ENCODE data around the gene SLC5A3. TPM values are rescaled to one million over a fixed set of nuclear protein-coding genes. Genes with fewer than 3 reads are reported as not detected.

The SLC5A3 gene
- 10 to 100 TPM; 21.1 to 21.9 TPM for total RNA-seq

- peak within 1 kb of the TSS; percentile 95 for H3K4me3 Mint-ChIP-seq
- peaks cover 37% of the 10 kb centered on the region for H3K4me1 Mint-ChIP-seq (ENCODE audit: low read depth)
- ChIA-PET POLR2A (interaction anchor here (1.0 to 2.4 kb wide), 12 partner anchors 11 to 139 kb away, joined by 3 to 12 read pairs (median 4); no protein-coding TSS in a partner anchor), CTCF (interaction anchor here (0.8 to 6.6 kb wide), 4 partner anchors 19 to 275 kb away, joined by 3 to 57 read pairs (median 4); no protein-coding TSS in a partner anchor)
- peaks cover 33% of the 10 kb centered on the region for H3K36me3 Mint-ChIP-seq (ENCODE audit: low read depth)
- ATAC-seq = peak; percentile 69
- no peaks in the 10 kb centered on the region for H3K9me3 Mint-ChIP-seq
- peak within 1 kb of the TSS; percentile 91 for H3K27ac Mint-ChIP-seq
- TF ChIP-seq, protein P1, sequence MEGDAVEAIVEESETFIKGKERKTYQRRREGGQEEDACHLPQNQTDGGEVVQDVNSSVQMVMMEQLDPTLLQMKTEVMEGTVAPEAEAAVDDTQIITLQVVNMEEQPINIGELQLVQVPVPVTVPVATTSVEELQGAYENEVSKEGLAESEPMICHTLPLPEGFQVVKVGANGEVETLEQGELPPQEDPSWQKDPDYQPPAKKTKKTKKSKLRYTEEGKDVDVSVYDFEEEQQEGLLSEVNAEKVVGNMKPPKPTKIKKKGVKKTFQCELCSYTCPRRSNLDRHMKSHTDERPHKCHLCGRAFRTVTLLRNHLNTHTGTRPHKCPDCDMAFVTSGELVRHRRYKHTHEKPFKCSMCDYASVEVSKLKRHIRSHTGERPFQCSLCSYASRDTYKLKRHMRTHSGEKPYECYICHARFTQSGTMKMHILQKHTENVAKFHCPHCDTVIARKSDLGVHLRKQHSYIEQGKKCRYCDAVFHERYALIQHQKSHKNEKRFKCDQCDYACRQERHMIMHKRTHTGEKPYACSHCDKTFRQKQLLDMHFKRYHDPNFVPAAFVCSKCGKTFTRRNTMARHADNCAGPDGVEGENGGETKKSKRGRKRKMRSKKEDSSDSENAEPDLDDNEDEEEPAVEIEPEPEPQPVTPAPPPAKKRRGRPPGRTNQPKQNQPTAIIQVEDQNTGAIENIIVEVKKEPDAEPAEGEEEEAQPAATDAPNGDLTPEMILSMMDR (IDR thresholded peaks at IDR 0.05) = no peak
- peak; percentile 74 for DNase-seq
- H3K27me3 Mint-ChIP-seq = no peaks in the 10 kb centered on the region
- intact Hi-C loops (cut with micrococcal nuclease) = no loop called here
These were observed at the start of gene SLC5A3, which contains the start of gene MRPS6 for GRCh38 chr21:34073032-34073748. SLC5A3 (plus strand) TSS chr21:34073578; CDS start chr21:34095199, 21,621 bp downstream. MRPS6 (plus strand) TSS chr21:34073578; CDS start chr21:34073701, 123 bp downstream.

DNA sequence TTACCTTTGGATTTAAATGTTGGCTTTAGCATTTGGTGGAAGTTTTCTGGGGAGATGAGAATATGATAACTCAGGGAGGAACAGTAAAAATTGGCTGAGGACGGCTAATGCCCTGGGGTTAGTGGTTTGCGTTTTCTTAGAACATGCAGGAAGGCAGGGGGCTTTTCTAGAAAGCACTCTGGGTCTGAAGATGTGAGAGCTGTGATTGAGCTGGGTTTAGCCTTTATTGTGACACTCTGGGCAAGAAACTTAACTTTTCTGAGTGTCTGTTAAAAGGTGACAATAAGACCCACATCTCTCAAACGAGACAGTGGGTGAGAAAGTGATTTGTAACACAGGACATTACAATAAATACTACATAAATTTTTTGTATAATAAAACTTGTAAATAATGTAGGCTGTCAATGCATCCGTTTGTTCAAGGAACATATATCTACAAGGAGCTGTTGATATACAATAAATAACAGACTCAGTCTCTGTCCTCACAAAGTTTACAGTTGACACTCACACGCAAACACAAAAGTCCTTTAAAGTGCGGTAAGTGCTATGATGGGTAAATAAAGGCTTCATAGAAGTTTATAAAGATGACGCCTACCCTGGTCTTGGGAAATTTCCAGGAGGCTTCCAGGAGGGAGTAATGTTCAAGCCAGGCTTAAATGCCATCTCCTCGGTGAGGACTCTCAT is 49.5 kb upstream of the SLC5A3 start:
- POLR2A ChIA-PET = interaction anchor here (0.8 to 2.1 kb wide), 5 partner anchors 9 to 91 kb away, joined by 3 to 8 read pairs (median 3); partner anchors contain the start of genes MRPS6 and SLC5A3
- CTCF ChIA-PET = interaction anchor here (1.3 kb wide), 1 partner anchor 99 kb away, joined by 4 read pairs; no protein-coding TSS in a partner anchor
- no peaks in the 10 kb centered on the region for H3K27me3 Mint-ChIP-seq
- TF ChIP-seq, protein P1 (IDR thresholded peaks at IDR 0.05) = no peak
- no peak overlapping the region for H3K27ac Mint-ChIP-seq
- peaks cover 13% of the 10 kb centered on the region for H3K4me1 Mint-ChIP-seq (ENCODE audit: low read depth)
- peak; percentile 16 for DNase-seq
- H3K4me3 Mint-ChIP-seq = no peak overlapping the region
- ATAC-seq = peak; percentile 37
- H3K9me3 Mint-ChIP-seq = peaks cover 7% of the 10 kb centered on the region
- intact Hi-C loops (cut with micrococcal nuclease) = loop anchor here (5.0 kb wide), 2 partner anchors 47 to 77 kb away; no protein-coding TSS in a partner anchor
- no peaks in the 10 kb centered on the region for H3K36me3 Mint-ChIP-seq (ENCODE audit: low read depth)

DNA sequence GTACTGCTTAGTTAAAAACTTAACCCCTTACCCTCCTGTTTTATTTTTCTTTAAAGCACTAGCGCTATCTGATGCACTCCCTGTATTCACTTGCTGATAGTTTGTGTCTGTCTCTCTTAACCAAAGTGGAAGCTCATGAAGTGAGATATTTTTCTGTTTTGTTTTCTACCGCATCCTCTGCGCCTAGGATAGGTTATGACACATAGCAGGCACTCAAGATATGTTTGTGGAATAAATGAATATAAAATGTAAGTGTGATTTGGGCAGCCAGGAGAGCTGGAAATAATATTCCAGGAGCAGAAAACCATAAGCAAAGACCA is 49.0 kb upstream of the SLC5A3 start:
- ChIA-PET CTCF (interaction anchor here (1.3 kb wide), 1 partner anchor 100 kb away, joined by 4 read pairs; no protein-coding TSS in a partner anchor), POLR2A (interaction anchor here (0.8 to 2.1 kb wide), 4 partner anchors 34 to 91 kb away, joined by 3 to 8 read pairs (median 6); partner anchors contain the start of genes MRPS6 and SLC5A3)
- no peak overlapping the region for H3K4me3 Mint-ChIP-seq
- no peak for DNase-seq
- H3K9me3 Mint-ChIP-seq = peaks cover 7% of the 10 kb centered on the region
- TF ChIP-seq, protein P1 (IDR thresholded peaks at IDR 0.05) = no peak
- no peaks in the 10 kb centered on the region for H3K27me3 Mint-ChIP-seq
- intact Hi-C loops (cut with micrococcal nuclease) = loop anchor here (5.0 kb wide), 2 partner anchors 47 to 77 kb away; no protein-coding TSS in a partner anchor
- H3K27ac Mint-ChIP-seq = no peak overlapping the region
- peaks cover 15% of the 10 kb centered on the region for H3K4me1 Mint-ChIP-seq (ENCODE audit: low read depth)
- no peaks in the 10 kb centered on the region for H3K36me3 Mint-ChIP-seq (ENCODE audit: low read depth)
- no peak for ATAC-seq

DNA sequence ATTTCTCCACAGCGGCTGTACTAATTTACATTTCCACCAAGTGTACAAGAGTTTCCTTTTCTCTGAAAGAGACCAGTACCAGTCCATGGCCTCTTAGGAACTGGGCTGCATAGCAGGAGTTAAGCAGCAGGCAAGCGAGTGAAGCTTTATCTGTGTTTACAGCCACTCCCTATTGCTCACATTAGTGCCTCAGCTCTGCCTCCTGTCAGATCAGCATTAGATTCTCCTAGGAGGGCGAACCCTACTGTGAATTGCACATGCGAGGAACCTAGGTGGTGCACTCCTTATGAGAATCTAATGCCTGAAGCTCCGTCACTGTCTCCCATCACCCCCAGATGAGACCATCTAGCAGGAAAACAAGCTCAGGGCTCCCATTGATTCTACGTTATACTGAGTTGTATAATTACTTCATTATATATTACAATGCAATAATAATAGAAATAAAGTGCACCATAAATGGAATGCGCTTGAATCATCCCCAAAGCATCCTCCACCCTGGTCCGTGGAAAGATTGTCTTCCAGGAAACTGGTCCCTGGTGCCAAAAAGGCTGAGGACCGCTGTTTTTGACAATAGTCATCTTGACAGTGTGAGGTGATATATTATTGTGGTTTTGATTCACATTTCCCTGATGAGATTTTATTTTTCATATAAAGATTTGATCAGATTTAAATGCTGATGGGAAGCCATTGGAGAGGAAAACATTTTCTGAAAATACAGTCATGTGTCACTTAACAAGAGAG is 45.5 kb upstream of the SLC5A3 start:
- no peak overlapping the region for H3K4me3 Mint-ChIP-seq
- ChIA-PET POLR2A (no interaction called here), CTCF (no interaction called here)
- intact Hi-C loops (cut with micrococcal nuclease) = no loop called here
- ATAC-seq = no peak
- DNase-seq = no peak
- TF ChIP-seq, protein P1 (IDR thresholded peaks at IDR 0.05) = no peak
- H3K9me3 Mint-ChIP-seq = peaks cover 3% of the 10 kb centered on the region
- H3K36me3 Mint-ChIP-seq (ENCODE audit: low read depth) = no peaks in the 10 kb centered on the region
- H3K27ac Mint-ChIP-seq = no peak overlapping the region
- peaks cover 26% of the 10 kb centered on the region for H3K4me1 Mint-ChIP-seq (ENCODE audit: low read depth)
- H3K27me3 Mint-ChIP-seq = no peaks in the 10 kb centered on the region

Data from activated CD8-positive, alpha-beta T cell treated with anti-CD3 and anti-CD28 coated beads for 36 hours (primary cell).